Tibial nerve (tissue), 4 donors: Measurements from ENCODE around the gene IFI44L. TPM values are rescaled to one million over a fixed set of nuclear protein-coding genes. Genes with fewer than 3 reads are reported as not detected.
A peak's percentile ranks its signal among the peaks of the same experiment; 100 is the strongest.

ENCODE experiments used
- DNase-seq, 2 donors: peaks; one replicate each; pipeline ENCODE4 v3.0.0-alpha.2; 2019; ENCODE audit warnings: low spot score in 2 of 2
- H3K27ac ChIP-seq, 4 donors: fragments of 200-600 bp; sonication (generic) in 3 of 4; one replicate each; pipeline ENCODE4 v1.5.1; 2017 to 2019; ENCODE audit warnings: mild to moderate bottlenecking in 1 of 4
- H3K27me3 ChIP-seq, 2 donors: fragments of 200-600 bp; sonication (generic) in 1 of 2; one replicate each; pipeline versions ENCODE4 v1.5.1 to v1.6.0; 2017 to 2019
- H3K36me3 ChIP-seq, 3 donors: fragments of 200-600 bp; sonication (generic); one replicate each; pipeline ENCODE4 v1.5.1; 2018 to 2019
- H3K4me1 ChIP-seq, 4 donors: fragments of 200-600 bp; sonication (generic) in 3 of 4; one replicate each; pipeline ENCODE4 v1.5.1; 2017 to 2019
- H3K4me3 ChIP-seq, 4 donors: fragments of 200-600 bp; sonication (generic) in 3 of 4; one replicate each; pipeline ENCODE4 v1.5.1; 2017 to 2019; ENCODE audit warnings: mild to moderate bottlenecking in 1 of 4, moderate library complexity in 1 of 4
- H3K9me3 ChIP-seq, 4 donors: fragments of 200-600 bp; sonication (generic) in 3 of 4; one replicate each; pipeline ENCODE4 v1.5.1; 2017 to 2019
- CTCF ChIP-seq, 5 experiments: fragments of 200-600 bp in 3 of 5; fragments of 450-650 bp in 2 of 5; sonication (generic) in 3 of 5; IDR thresholded peaks; one replicate each; pipeline ENCODE4 v1.5.1; 2016 to 2019; ENCODE audit warnings: antibody characterized with exemption in 5 of 5, mild to moderate bottlenecking in 3 of 5, moderate library complexity in 2 of 5
- EP300 ChIP-seq, 2 donors: sonication (generic); formaldehyde crosslinking; IDR thresholded peaks; one replicate each; pipeline ENCODE4 v1.6.1; 2017; ENCODE audit warnings: antibody characterized with exemption in 2 of 2, mild to moderate bottlenecking in 1 of 2
- POLR2A ChIP-seq, 2 donors: fragments of 450-650 bp; IDR thresholded peaks; one replicate each; pipeline ENCODE4 v1.6.1; 2017; ENCODE audit warnings: antibody characterized with exemption in 2 of 2, mild to moderate bottlenecking in 2 of 2, moderate library complexity in 2 of 2
- WGBS, 2 donors: methylation state at CpG; one replicate each; pipeline ENCODE4 v1.1.5; 2018; 5-methylcytosine and 5-hydroxymethylcytosine counted together
- total RNA-seq, 4 donors: library from RNA; depleted of rRNA; stranded (reverse); fragments of >200 nt; gene quantifications; one replicate each; pipeline ENCODE4 v1.1.0, GENCODE V29; 2016

The IFI44L gene
- total RNA-seq, 4 donors from 2014 or later, result 7.3 to 25.8 (median 13.2) TPM

- H3K9me3 ChIP-seq, result no peaks in the 10 kb centered on the region
- TF ChIP-seq POLR2A (IDR thresholded peaks at IDR 0.05) (no peak), EP300 (IDR thresholded peaks at IDR 0.05) (no peak)
- peak overlapping the region; percentile 76 to 95 (median 83) for H3K27ac ChIP-seq
- H3K4me1 ChIP-seq, result peaks cover 0 to 61% (median 11%) of the 10 kb centered on the region in 4 donors
- 5 to 7% methylated on average over 1 of the region's 1 CpG for WGBS, 2 donors
- H3K36me3 ChIP-seq, result no peaks in the 10 kb centered on the region
- H3K27me3 ChIP-seq, result no peaks in the 10 kb centered on the region
- H3K4me3 ChIP-seq, result peak overlapping the region; percentile 21 to 49 (median 42)
- no peak for DNase-seq
Measured at GRCh38 chr1:78620666-78621065, 418 bp downstream of the IFI44L start.

DNA sequence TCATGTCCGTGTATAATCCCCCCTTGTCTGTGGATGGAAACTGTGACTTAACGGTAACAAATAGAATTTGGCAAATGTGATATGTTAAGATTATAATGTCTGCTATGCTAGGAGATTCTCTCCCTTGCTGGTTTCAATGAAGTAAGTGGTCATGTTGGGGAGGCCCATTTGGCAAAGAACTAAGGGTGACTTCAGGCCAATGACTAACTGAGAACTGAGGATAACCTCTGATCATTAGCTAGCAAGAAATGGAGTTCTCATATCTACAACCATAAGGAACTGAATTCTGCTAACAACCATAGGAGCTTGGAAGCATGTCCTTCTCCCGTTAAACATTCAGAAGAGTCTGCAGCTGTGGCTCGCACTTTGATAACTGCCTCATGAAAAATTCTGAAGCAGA is 2.3 kb downstream of the IFI44L start:
- TF ChIP-seq CTCF (IDR thresholded peaks at IDR 0.05) (no peak), EP300 (IDR thresholded peaks at IDR 0.05) (no peak), POLR2A (IDR thresholded peaks at IDR 0.05) (no peak)
- no peaks in the 10 kb centered on the region for H3K9me3 ChIP-seq
- no peaks in the 10 kb centered on the region for H3K27me3 ChIP-seq
- peak overlapping the region in 2 of 4 donors; percentile 56 to 88 for H3K27ac ChIP-seq
- no peaks in the 10 kb centered on the region for H3K36me3 ChIP-seq
- peaks cover 0 to 73% (median 11%) of the 10 kb centered on the region in 4 donors for H3K4me1 ChIP-seq
- DNase-seq, result no peak
- no peak overlapping the region for H3K4me3 ChIP-seq
- 84 to 86% methylated on average over 4 of the region's 4 CpGs for WGBS, 2 donors

DNA sequence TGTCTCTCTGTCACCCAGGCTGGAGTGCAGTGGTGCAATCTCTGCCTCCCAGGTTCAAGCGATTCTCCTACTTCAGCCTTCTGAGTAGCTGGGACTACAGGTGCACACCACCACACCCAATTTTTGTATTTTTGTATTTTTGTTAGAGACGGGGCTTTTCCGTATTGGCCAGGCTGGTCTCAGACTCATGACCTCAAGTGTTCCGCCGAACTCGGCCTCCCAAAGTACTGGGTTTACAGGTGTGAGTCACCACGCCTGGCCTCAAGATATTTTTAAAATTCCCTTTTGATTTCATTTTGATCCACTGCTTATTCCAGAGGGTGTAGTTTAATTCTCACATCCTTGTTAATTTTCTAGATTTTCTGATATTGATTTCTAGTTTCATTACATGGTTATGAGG is 3.8 kb downstream of the IFI44L start:
- 96 to 97% methylated on average over 7 of the region's 7 CpGs for WGBS, 2 donors
- peak overlapping the region in 2 of 4 donors; percentile 23 to 56 for H3K27ac ChIP-seq

DNA sequence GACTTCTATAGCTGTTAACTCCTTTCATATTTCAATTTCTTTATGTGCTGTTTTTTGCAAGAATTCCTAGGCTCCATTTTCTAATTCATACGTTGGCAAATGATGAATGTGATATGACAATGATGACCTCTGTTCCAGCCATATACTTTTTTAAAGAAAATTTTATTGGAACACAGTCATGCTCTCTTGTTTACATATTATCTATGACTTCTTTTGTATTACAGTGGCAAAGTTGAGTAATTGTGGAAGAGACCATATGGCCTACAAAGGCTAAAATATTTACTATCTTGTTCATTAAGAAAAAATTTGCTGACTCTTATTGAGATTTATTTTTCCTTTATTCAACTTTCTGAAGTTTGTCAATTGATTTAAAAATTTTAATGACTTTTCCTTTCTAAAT is 7.1 kb downstream of the IFI44L start:
- no peaks in the 10 kb centered on the region for H3K27me3 ChIP-seq
- H3K9me3 ChIP-seq, result no peaks in the 10 kb centered on the region
- no peak for TF ChIP-seq CTCF (IDR thresholded peaks at IDR 0.05)
- no peak for TF ChIP-seq POLR2A (IDR thresholded peaks at IDR 0.05)
- no peak for TF ChIP-seq EP300 (IDR thresholded peaks at IDR 0.05)
- H3K4me3 ChIP-seq, result no peak overlapping the region
- H3K36me3 ChIP-seq, result no peaks in the 10 kb centered on the region
- WGBS, 2 donors, result 47 to 54% methylated on average over 1 of the region's 1 CpG
- no peak overlapping the region for H3K27ac ChIP-seq
- no peak for DNase-seq
- H3K4me1 ChIP-seq, result peaks cover 0 to 46% (median 3%) of the 10 kb centered on the region in 4 donors

More for the DNA sequence above, 3.8 kb downstream of the IFI44L start:
- Histone ChIP-seq H3K9me3 (no peaks in the 10 kb centered on the region), H3K4me1 (peaks cover 0 to 65% (median 5%) of the 10 kb centered on the region in 4 donors), H3K4me3 (no peak overlapping the region), H3K36me3 (no peaks in the 10 kb centered on the region), H3K27me3 (no peaks in the 10 kb centered on the region)
- TF ChIP-seq POLR2A (IDR thresholded peaks at IDR 0.05) (no peak), CTCF (IDR thresholded peaks at IDR 0.05) (no peak), EP300 (IDR thresholded peaks at IDR 0.05) (no peak)
- DNase-seq, result no peak

GRCh38 chr1:78630600-78630999 is 10.4 kb downstream of the IFI44L start:
- H3K27ac ChIP-seq, result no peak overlapping the region
- no peaks in the 10 kb centered on the region for H3K27me3 ChIP-seq
- H3K36me3 ChIP-seq, result no peaks in the 10 kb centered on the region
- TF ChIP-seq POLR2A (IDR thresholded peaks at IDR 0.05), result no peak
- TF ChIP-seq EP300 (IDR thresholded peaks at IDR 0.05), result no peak
- TF ChIP-seq CTCF (IDR thresholded peaks at IDR 0.05), result no peak
- H3K9me3 ChIP-seq, result no peaks in the 10 kb centered on the region
- WGBS, 2 donors, result 66 to 91% methylated on average over 2 of the region's 2 CpGs
- DNase-seq, result no peak
- H3K4me1 ChIP-seq, result peaks cover 0 to 25% (median 0%) of the 10 kb centered on the region in 4 donors
- no peak overlapping the region for H3K4me3 ChIP-seq

GRCh38 chr1:78633209-78633608 is 13.0 kb downstream of the IFI44L start:
- 95 to 97% methylated on average over 4 of the region's 4 CpGs for WGBS, 2 donors
- DNase-seq, result no peak

More at GRCh38 chr1:78633209-78633608, 13.0 kb downstream of the IFI44L start:
- H3K27me3 ChIP-seq, result no peaks in the 10 kb centered on the region
- no peaks in the 10 kb centered on the region for H3K9me3 ChIP-seq
- TF ChIP-seq POLR2A (IDR thresholded peaks at IDR 0.05), result no peak
- TF ChIP-seq CTCF (IDR thresholded peaks at IDR 0.05), result no peak
- TF ChIP-seq EP300 (IDR thresholded peaks at IDR 0.05), result no peak
- H3K4me1 ChIP-seq, result peaks cover 0 to 2% (median 0%) of the 10 kb centered on the region in 4 donors
- no peaks in the 10 kb centered on the region for H3K36me3 ChIP-seq
- no peak overlapping the region for H3K4me3 ChIP-seq
- no peak overlapping the region for H3K27ac ChIP-seq
